ENCODE data around the gene SPN.
"Not testable (repeated sequence)": the region's sequence is repeated elsewhere in the genome, so short reads cannot be mapped to it uniquely, and the experiment has no call there.

The SPN gene

GRCh38 chr16:29664091-29664921, 1.3 kb downstream of the SPN start:
- Histone ChIP-seq H3K23ac (ENCODE audit: low read length) (no peak overlapping the region), H4K8ac (ENCODE audit: low read depth, low read length) (no peak overlapping the region), H2BK15ac (replicated peaks; ENCODE audit: low read depth) (no peak overlapping the region), H3K4me3 (ENCODE audit: low read length) (no peak overlapping the region), H3K27ac (ENCODE audit: low read depth, low read length) (no peak overlapping the region), H3K56ac (ENCODE audit: low read length) (no peak overlapping the region), H3K9ac (ENCODE audit: low read length) (no peak overlapping the region), H3K4me1 (ENCODE audit: control insufficient read depth, low read depth, low read length) (peaks cover 3% of the 10 kb centered on the region), H3K4ac (ENCODE audit: low read depth, low read length) (no peak overlapping the region), H2AK5ac (ENCODE audit: low read length) (no peak overlapping the region), H4K5ac (ENCODE audit: low read length) (no peak overlapping the region), H3K36me3 (ENCODE audit: control insufficient read depth, insufficient read depth, low read length) (no peaks in the 10 kb centered on the region), H3K27me3 (ENCODE audit: insufficient read depth, low read length, poor library complexity) (no peaks in the 10 kb centered on the region), H3K18ac (ENCODE audit: low read length) (no peak overlapping the region), H3K79me2 (ENCODE audit: control insufficient read depth, insufficient read depth, low read length) (no peaks in the 10 kb centered on the region), H3K4me2 (ENCODE audit: low read length) (no peak overlapping the region), H3K79me1 (ENCODE audit: low read length) (no peaks in the 10 kb centered on the region), H2BK120ac (ENCODE audit: low read depth, low read length) (no peak overlapping the region), H2BK5ac (ENCODE audit: low read length) (no peak overlapping the region)
- no peak for DNase-seq
- no CpG with 5 or more reads among the region's 35 CpGs for WGBS (ENCODE audit: extremely low coverage, insufficient coverage, low lambda C conversion rate)

- H3K36me3 ChIP-seq (ENCODE audit: control insufficient read depth, insufficient read depth, low read length) = no peaks in the 10 kb centered on the region
- no peak overlapping the region for H2BK120ac ChIP-seq (ENCODE audit: low read depth, low read length)
- no peaks in the 10 kb centered on the region for H3K27me3 ChIP-seq (ENCODE audit: insufficient read depth, low read length, poor library complexity)
- H3K9ac ChIP-seq (ENCODE audit: low read length) = no peak overlapping the region
- no peaks in the 10 kb centered on the region for H3K79me2 ChIP-seq (ENCODE audit: control insufficient read depth, insufficient read depth, low read length)
- H3K18ac ChIP-seq (ENCODE audit: low read length) = no peak overlapping the region
- H3K79me1 ChIP-seq (ENCODE audit: low read length) = no peaks in the 10 kb centered on the region
- peak overlapping the region; percentile 55 for H2AK5ac ChIP-seq (ENCODE audit: low read length)
- no peak overlapping the region for H2BK15ac ChIP-seq (replicated peaks; ENCODE audit: low read depth)
- no peak for DNase-seq
- H3K4me1 ChIP-seq (ENCODE audit: control insufficient read depth, low read depth, low read length) = peaks cover 3% of the 10 kb centered on the region
- no peak overlapping the region for H3K4me3 ChIP-seq (ENCODE audit: low read length)
- H3K4me2 ChIP-seq (ENCODE audit: low read length) = no peak overlapping the region
- H4K5ac ChIP-seq (ENCODE audit: low read length) = peak overlapping the region; percentile 24
- H4K8ac ChIP-seq (ENCODE audit: low read depth, low read length) = no peak overlapping the region
- WGBS (ENCODE audit: extremely low coverage, insufficient coverage, low lambda C conversion rate) = no CpG with 5 or more reads among the region's 15 CpGs
- H3K4ac ChIP-seq (ENCODE audit: low read depth, low read length) = no peak overlapping the region
- no peak overlapping the region for H3K23ac ChIP-seq (ENCODE audit: low read length)
- H2BK5ac ChIP-seq (ENCODE audit: low read length) = no peak overlapping the region
- H3K27ac ChIP-seq (ENCODE audit: low read depth, low read length) = no peak overlapping the region
- peak overlapping the region; percentile 28 for H3K56ac ChIP-seq (ENCODE audit: low read length)
These were observed 2.4 kb downstream of the SPN start for GRCh38 chr16:29665294-29666077.

GRCh38 chr16:29667322-29667610, 4.2 kb downstream of the SPN start:
- H2BK120ac ChIP-seq (ENCODE audit: low read depth, low read length); H3K27ac ChIP-seq (ENCODE audit: low read depth, low read length); H3K79me2 ChIP-seq (ENCODE audit: control insufficient read depth, insufficient read depth, low read length); H3K79me1 ChIP-seq (ENCODE audit: low read length); H4K8ac ChIP-seq (ENCODE audit: low read depth, low read length); H2AK5ac ChIP-seq (ENCODE audit: low read length); H3K36me3 ChIP-seq (ENCODE audit: control insufficient read depth, insufficient read depth, low read length); DNase-seq; H3K4me1 ChIP-seq (ENCODE audit: control insufficient read depth, low read depth, low read length); H3K23ac ChIP-seq (ENCODE audit: low read length); H3K18ac ChIP-seq (ENCODE audit: low read length); H2BK15ac ChIP-seq (replicated peaks; ENCODE audit: low read depth); H4K5ac ChIP-seq (ENCODE audit: low read length); H3K4me3 ChIP-seq (ENCODE audit: low read length); H3K4me2 ChIP-seq (ENCODE audit: low read length); H3K27me3 ChIP-seq (ENCODE audit: insufficient read depth, low read length, poor library complexity); H3K4ac ChIP-seq (ENCODE audit: low read depth, low read length); H2BK5ac ChIP-seq (ENCODE audit: low read length); H3K9ac ChIP-seq (ENCODE audit: low read length): not testable (repeated sequence)
- H3K56ac ChIP-seq (ENCODE audit: low read length) = peak overlapping the region; percentile 28
- no CpG with 5 or more reads among the region's 6 CpGs for WGBS (ENCODE audit: extremely low coverage, insufficient coverage, low lambda C conversion rate)

- H4K8ac ChIP-seq (ENCODE audit: low read depth, low read length) = no peak overlapping the region
- H4K5ac ChIP-seq (ENCODE audit: low read length) = no peak overlapping the region
- H3K4me3 ChIP-seq (ENCODE audit: low read length) = no peak overlapping the region
- no peak overlapping the region for H3K18ac ChIP-seq (ENCODE audit: low read length)
- no peak overlapping the region for H2BK15ac ChIP-seq (replicated peaks; ENCODE audit: low read depth)
- H3K36me3 ChIP-seq (ENCODE audit: control insufficient read depth, insufficient read depth, low read length) = no peaks in the 10 kb centered on the region
- no peak overlapping the region for H3K56ac ChIP-seq (ENCODE audit: low read length)
- no peak overlapping the region for H2BK120ac ChIP-seq (ENCODE audit: low read depth, low read length)
- no peak for DNase-seq
- H3K4ac ChIP-seq (ENCODE audit: low read depth, low read length) = no peak overlapping the region
- WGBS (ENCODE audit: extremely low coverage, insufficient coverage, low lambda C conversion rate) = no CpG with 5 or more reads among the region's 12 CpGs
- no peak overlapping the region for H3K23ac ChIP-seq (ENCODE audit: low read length)
- H3K27me3 ChIP-seq (ENCODE audit: insufficient read depth, low read length, poor library complexity) = no peaks in the 10 kb centered on the region
- no peak overlapping the region for H3K9ac ChIP-seq (ENCODE audit: low read length)
- H3K4me1 ChIP-seq (ENCODE audit: control insufficient read depth, low read depth, low read length) = peaks cover 3% of the 10 kb centered on the region
- H3K79me1 ChIP-seq (ENCODE audit: low read length) = no peaks in the 10 kb centered on the region
- H3K27ac ChIP-seq (ENCODE audit: low read depth, low read length) = no peak overlapping the region
- H2AK5ac ChIP-seq (ENCODE audit: low read length) = no peak overlapping the region
- no peak overlapping the region for H2BK5ac ChIP-seq (ENCODE audit: low read length)
- no peaks in the 10 kb centered on the region for H3K79me2 ChIP-seq (ENCODE audit: control insufficient read depth, insufficient read depth, low read length)
- no peak overlapping the region for H3K4me2 ChIP-seq (ENCODE audit: low read length)
These were observed 4.7 kb downstream of the SPN start for GRCh38 chr16:29667755-29668154.

- Histone ChIP-seq H3K79me1 (ENCODE audit: low read length) (no peaks in the 10 kb centered on the region), H3K18ac (ENCODE audit: low read length) (no peak overlapping the region), H2BK5ac (ENCODE audit: low read length) (no peak overlapping the region), H3K23ac (ENCODE audit: low read length) (no peak overlapping the region), H4K5ac (ENCODE audit: low read length) (no peak overlapping the region), H3K27me3 (ENCODE audit: insufficient read depth, low read length, poor library complexity) (no peaks in the 10 kb centered on the region), H2BK15ac (replicated peaks; ENCODE audit: low read depth) (no peak overlapping the region), H3K4me2 (ENCODE audit: low read length) (no peak overlapping the region), H3K56ac (ENCODE audit: low read length) (no peak overlapping the region), H3K79me2 (ENCODE audit: control insufficient read depth, insufficient read depth, low read length) (no peaks in the 10 kb centered on the region), H2AK5ac (ENCODE audit: low read length) (no peak overlapping the region), H3K27ac (ENCODE audit: low read depth, low read length) (no peak overlapping the region), H3K4ac (ENCODE audit: low read depth, low read length) (no peak overlapping the region), H3K36me3 (ENCODE audit: control insufficient read depth, insufficient read depth, low read length) (no peaks in the 10 kb centered on the region), H4K8ac (ENCODE audit: low read depth, low read length) (no peak overlapping the region), H3K4me1 (ENCODE audit: control insufficient read depth, low read depth, low read length) (peaks cover 3% of the 10 kb centered on the region), H3K4me3 (ENCODE audit: low read length) (no peak overlapping the region), H3K9ac (ENCODE audit: low read length) (no peak overlapping the region), H2BK120ac (ENCODE audit: low read depth, low read length) (no peak overlapping the region)
- no CpG with 5 or more reads among the region's 3 CpGs for WGBS (ENCODE audit: extremely low coverage, insufficient coverage, low lambda C conversion rate)
- no peak for DNase-seq
These were observed 5.2 kb downstream of the SPN start for GRCh38 chr16:29668267-29668666.

All from mesendoderm (in vitro differentiated cells).